GM12874 (cell line): Measurements from ENCODE around the gene ADCY5.

Experiments used
- CTCF ChIP-seq: IDR thresholded peaks from 2 replicates; pipeline ENCODE4 v1.5.1; 2011; ENCODE audit warnings: low read depth, mild to moderate bottlenecking, control low read depth, low read length, moderate library complexity; ENCODE audit not compliant: insufficient read depth

Gene ADCY5

GRCh38 chr3:123388042-123388441 lies 60.8 kb downstream of the ADCY5 start:
- TF ChIP-seq CTCF: no peak

- TF ChIP-seq CTCF: no peak
These were observed 61.4 kb downstream of the ADCY5 start for GRCh38 chr3:123387532-123387931.

GRCh38 chr3:123386477-123387040 lies 62.3 kb downstream of the ADCY5 start:
- TF ChIP-seq CTCF: no peak

GRCh38 chr3:123385981-123386380 lies 62.9 kb downstream of the ADCY5 start:
- no peak for TF ChIP-seq CTCF

GRCh38 chr3:123385499-123385898 lies 63.4 kb downstream of the ADCY5 start:
- TF ChIP-seq CTCF: no peak

- TF ChIP-seq CTCF: no peak
These were observed 63.9 kb downstream of the ADCY5 start for GRCh38 chr3:123385001-123385401.

GRCh38 chr3:123384256-123384655 lies 64.6 kb downstream of the ADCY5 start:
- no peak for TF ChIP-seq CTCF
